Mucosa of stomach (tissue), 1 donor: Measurements from ENCODE around the gene TOM1L2.

Source experiments
- H3K27me3 ChIP-seq: one replicate; pipeline ENCODE4 v1.7.0; 2013; ENCODE audit warnings: mild to moderate bottlenecking, low read length; ENCODE audit not compliant: control insufficient read depth, insufficient read depth
- H3K36me3 ChIP-seq: one replicate; pipeline ENCODE4 v1.7.0; 2013; ENCODE audit warnings: low read length; ENCODE audit not compliant: control insufficient read depth, insufficient read depth
- H3K4me1 ChIP-seq: one replicate; pipeline ENCODE4 v1.7.0; 2013; ENCODE audit warnings: mild to moderate bottlenecking, low read length; ENCODE audit not compliant: control insufficient read depth, insufficient read depth
- H3K4me3 ChIP-seq: one replicate; pipeline ENCODE4 v1.7.0; 2013; ENCODE audit warnings: low read length
- H3K9ac ChIP-seq: one replicate; pipeline ENCODE4 v1.7.0; 2013; ENCODE audit warnings: mild to moderate bottlenecking, low read length, moderate library complexity
- H3K9me3 ChIP-seq: one replicate; pipeline ENCODE4 v1.7.0; 2013; ENCODE audit warnings: mild to moderate bottlenecking, low read length, moderate library complexity; ENCODE audit not compliant: control insufficient read depth
- donor health status: Pancreatic carcinoma.

TOM1L2 gene

GRCh38 chr17:17982801-17983200, 10.6 kb upstream of the TOM1L2 start:
- Histone ChIP-seq H3K36me3 (no peaks in the 10 kb centered on the region), H3K4me3 (no peak overlapping the region), H3K9me3 (no peaks in the 10 kb centered on the region), H3K27me3 (no peaks in the 10 kb centered on the region), H3K9ac (peak overlapping the region; percentile 54), H3K4me1 (peaks cover 23% of the 10 kb centered on the region)

GRCh38 chr17:17981330-17981729, 9.1 kb upstream of the TOM1L2 start:
- peaks cover 23% of the 10 kb centered on the region for H3K4me1 ChIP-seq
- H3K36me3 ChIP-seq, result no peaks in the 10 kb centered on the region
- H3K9me3 ChIP-seq, result no peaks in the 10 kb centered on the region
- no peak overlapping the region for H3K4me3 ChIP-seq
- no peaks in the 10 kb centered on the region for H3K27me3 ChIP-seq
- H3K9ac ChIP-seq, result no peak overlapping the region

GRCh38 chr17:17979778-17980177, 7.6 kb upstream of the TOM1L2 start:
- Histone ChIP-seq H3K4me3 (no peak overlapping the region), H3K9me3 (no peaks in the 10 kb centered on the region), H3K27me3 (no peaks in the 10 kb centered on the region), H3K4me1 (peaks cover 23% of the 10 kb centered on the region), H3K9ac (no peak overlapping the region), H3K36me3 (no peaks in the 10 kb centered on the region)

GRCh38 chr17:17978481-17979424, 6.6 kb upstream of the TOM1L2 start:
- Histone ChIP-seq H3K9ac (no peak overlapping the region), H3K9me3 (no peaks in the 10 kb centered on the region), H3K36me3 (no peaks in the 10 kb centered on the region), H3K4me1 (peaks cover 19% of the 10 kb centered on the region), H3K4me3 (no peak overlapping the region), H3K27me3 (no peaks in the 10 kb centered on the region)

GRCh38 chr17:17976931-17977570, 4.9 kb upstream of the TOM1L2 start:
- Histone ChIP-seq H3K9ac (no peak overlapping the region), H3K27me3 (no peaks in the 10 kb centered on the region), H3K4me1 (peaks cover 11% of the 10 kb centered on the region), H3K9me3 (no peaks in the 10 kb centered on the region), H3K4me3 (no peak overlapping the region), H3K36me3 (no peaks in the 10 kb centered on the region)

GRCh38 chr17:17975436-17975835, 3.2 kb upstream of the TOM1L2 start:
- no peaks in the 10 kb centered on the region for H3K27me3 ChIP-seq
- H3K9me3 ChIP-seq, result no peaks in the 10 kb centered on the region
- H3K4me1 ChIP-seq, result peaks cover 22% of the 10 kb centered on the region
- H3K9ac ChIP-seq, result no peak overlapping the region
- no peaks in the 10 kb centered on the region for H3K36me3 ChIP-seq
- no peak overlapping the region for H3K4me3 ChIP-seq

- Histone ChIP-seq H3K9ac (peak overlapping the region; percentile 15), H3K9me3 (no peaks in the 10 kb centered on the region)
These were observed 703 bp upstream of the TOM1L2 start for GRCh38 chr17:17972952-17973254.

GRCh38 chr17:17971431-17972125, 622 bp downstream of the TOM1L2 start:
- Histone ChIP-seq H3K9ac (peak overlapping the region; percentile 86), H3K4me1 (peaks cover 17% of the 10 kb centered on the region), H3K36me3 (no peaks in the 10 kb centered on the region), H3K4me3 (peak overlapping the region; percentile 68), H3K9me3 (no peaks in the 10 kb centered on the region), H3K27me3 (no peaks in the 10 kb centered on the region)

More at GRCh38 chr17:17972952-17973254, 703 bp upstream of the TOM1L2 start:
- peak overlapping the region; percentile 16 for H3K4me3 ChIP-seq
- no peaks in the 10 kb centered on the region for H3K36me3 ChIP-seq
- H3K4me1 ChIP-seq, result peaks cover 17% of the 10 kb centered on the region
- H3K27me3 ChIP-seq, result no peaks in the 10 kb centered on the region

GRCh38 chr17:17970699-17971430, 1.3 kb downstream of the TOM1L2 start:
- Histone ChIP-seq H3K4me3 (peak overlapping the region; percentile 68), H3K4me1 (peaks cover 17% of the 10 kb centered on the region), H3K27me3 (no peaks in the 10 kb centered on the region), H3K9me3 (no peaks in the 10 kb centered on the region), H3K9ac (peak overlapping the region; percentile 86), H3K36me3 (no peaks in the 10 kb centered on the region)

GRCh38 chr17:17966399-17966798, 5.8 kb downstream of the TOM1L2 start:
- no peaks in the 10 kb centered on the region for H3K9me3 ChIP-seq
- H3K36me3 ChIP-seq, result no peaks in the 10 kb centered on the region
- peaks cover 11% of the 10 kb centered on the region for H3K4me1 ChIP-seq
- no peak overlapping the region for H3K4me3 ChIP-seq
- H3K9ac ChIP-seq, result no peak overlapping the region
- H3K27me3 ChIP-seq, result no peaks in the 10 kb centered on the region

GRCh38 chr17:17965152-17965721, 7.0 kb downstream of the TOM1L2 start:
- Histone ChIP-seq H3K9me3 (no peaks in the 10 kb centered on the region), H3K36me3 (no peaks in the 10 kb centered on the region), H3K4me3 (no peak overlapping the region), H3K27me3 (no peaks in the 10 kb centered on the region), H3K9ac (no peak overlapping the region), H3K4me1 (peaks cover 9% of the 10 kb centered on the region)
